ENCODE results near the gene GBX1.

Gene GBX1

DNA sequence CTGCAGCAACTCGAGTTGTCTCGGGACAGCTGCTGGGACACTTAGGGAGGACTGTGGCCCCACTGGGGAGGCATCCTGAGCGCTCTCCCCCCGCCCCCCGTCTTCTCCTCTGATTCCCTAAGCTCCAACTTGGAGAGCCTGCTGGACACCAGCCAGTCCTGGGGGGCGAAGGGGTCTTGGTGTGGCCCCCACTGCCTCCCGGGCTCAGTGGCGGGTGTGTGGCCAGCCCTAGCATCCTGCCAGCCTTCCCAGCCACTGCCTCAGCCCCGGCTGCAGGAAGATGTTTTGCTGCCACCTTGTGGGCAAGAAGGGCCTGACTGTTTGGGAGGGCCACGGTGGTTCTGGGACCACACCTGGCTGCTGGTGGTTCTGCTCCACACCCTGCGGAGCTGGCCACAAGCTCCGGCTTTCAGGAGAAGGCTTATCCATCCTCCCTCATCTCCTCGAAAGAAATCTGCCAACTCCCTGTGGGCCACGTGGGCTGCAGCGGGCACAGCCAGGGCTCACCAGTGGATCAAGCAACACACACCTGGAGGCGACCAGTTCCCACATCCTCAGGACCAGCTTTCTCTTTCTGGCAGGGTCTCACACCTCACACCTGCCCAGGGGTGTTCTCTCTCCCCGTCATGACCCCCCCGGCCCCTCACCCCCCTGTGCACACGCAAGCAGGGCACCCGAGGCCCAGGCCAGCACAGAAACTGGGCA is 56.4 kb downstream of the GBX1 start:
- DNase-seq = peak; percentile 61

DNA sequence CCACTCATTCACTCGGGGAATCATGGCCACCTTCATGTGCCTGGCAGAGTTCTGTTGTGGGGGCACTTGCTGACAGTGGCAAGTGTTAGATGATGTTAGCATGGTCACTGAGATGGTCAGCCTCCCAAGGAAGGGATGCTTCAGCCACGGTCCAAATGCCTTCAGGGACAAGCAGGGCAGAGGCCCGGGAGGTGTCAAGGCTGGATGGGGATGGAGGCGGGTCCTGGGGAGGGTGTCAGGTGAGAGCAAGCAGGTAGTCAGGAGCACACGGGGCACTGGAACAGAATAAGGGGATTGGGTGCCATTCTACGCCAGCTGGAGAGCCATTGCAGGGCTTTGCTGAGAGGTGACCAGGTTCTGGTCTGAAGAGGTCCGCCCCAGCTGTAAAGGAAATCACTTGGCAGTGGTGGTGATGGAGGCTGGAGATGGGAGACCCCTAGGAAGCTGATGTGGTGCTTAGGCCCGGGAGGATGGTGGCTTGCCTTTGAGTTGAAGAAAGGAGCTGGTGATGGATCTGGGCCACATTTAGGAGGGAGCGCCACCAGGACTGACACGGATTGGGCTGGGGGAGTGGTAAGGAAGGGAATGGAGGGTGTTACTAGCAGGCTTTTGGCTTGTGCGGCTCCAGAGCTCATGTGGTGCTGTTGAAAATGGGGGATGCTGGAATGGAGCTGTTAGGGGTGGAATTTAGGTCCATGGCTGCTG is 57.1 kb downstream of the GBX1 start:
- no peak for DNase-seq

DNA sequence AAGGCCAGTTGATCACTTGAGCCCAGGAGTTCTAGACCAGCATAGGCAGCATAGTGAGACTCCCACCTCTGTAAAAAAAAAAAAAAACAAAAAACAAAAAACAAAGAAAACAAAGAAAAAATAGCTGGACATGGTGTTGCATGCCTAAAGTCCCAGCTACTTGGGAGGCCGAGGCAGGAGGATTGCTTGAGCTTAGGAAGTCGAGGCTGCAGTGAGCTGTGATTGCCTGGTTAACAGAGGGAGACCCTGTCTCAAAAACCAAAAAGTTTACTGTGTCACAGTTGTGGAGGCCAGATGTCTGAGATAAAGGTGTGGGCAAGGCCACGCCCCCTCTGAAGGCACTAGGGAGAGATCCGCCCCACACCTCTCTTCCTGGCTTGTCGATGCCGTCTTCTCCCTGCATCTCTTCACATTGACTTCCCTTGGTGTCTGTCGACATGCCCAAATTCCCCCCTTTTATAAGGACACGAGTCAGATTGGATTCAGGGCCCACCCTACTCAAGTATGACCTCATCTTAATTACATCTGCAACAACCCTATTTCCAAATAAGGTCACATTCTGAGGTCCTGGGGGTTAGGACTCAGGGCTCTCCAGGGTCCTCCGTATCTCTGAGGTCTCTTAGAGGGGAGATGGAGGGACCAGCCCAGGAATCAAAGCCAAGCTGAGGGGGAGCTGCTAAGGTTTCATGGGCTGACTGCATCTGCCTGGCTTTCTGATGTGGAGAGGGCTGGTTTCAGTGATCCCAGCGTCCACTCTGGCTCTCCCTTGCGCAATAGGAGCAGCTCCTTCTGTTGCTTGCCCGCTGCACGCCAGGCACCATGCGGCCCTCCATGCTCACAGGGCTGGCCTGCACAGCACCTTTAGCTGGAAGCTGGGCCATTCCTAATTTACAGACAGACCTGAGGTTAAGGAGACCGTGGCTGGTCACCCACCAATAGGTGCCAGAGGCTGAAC is 58.1 kb downstream of the GBX1 start:
- no peak for DNase-seq

DNA sequence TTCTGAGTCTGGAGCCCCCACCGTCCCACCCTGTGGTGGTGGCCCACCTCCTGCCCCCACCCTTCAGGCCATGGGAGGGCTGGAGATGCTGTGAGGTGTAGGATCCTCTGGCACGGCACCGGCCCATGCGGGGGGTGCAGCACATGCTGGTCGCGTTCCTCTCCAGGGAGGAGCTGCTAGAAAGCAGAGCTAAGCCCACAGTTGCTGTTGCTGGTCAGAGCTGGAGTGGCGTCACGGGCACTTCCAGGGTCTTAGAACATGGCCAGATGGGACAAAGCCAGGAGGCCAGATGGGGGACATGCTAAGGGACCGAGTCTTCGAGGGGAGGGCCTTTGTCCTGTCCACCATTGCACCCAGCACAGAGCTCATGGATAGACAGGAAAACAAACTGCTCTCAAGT is 59.6 kb downstream of the GBX1 start:
- no peak for DNase-seq

- DNase-seq = no peak
These were observed 62.9 kb downstream of the GBX1 start for GRCh38 chr7:151104411-151105235.

GRCh38 chr7:151103973-151104372 is 63.5 kb downstream of the GBX1 start:
- no peak for DNase-seq

- DNase-seq = no peak
These were observed 64.5 kb downstream of the GBX1 start for GRCh38 chr7:151102991-151103390.

DNA sequence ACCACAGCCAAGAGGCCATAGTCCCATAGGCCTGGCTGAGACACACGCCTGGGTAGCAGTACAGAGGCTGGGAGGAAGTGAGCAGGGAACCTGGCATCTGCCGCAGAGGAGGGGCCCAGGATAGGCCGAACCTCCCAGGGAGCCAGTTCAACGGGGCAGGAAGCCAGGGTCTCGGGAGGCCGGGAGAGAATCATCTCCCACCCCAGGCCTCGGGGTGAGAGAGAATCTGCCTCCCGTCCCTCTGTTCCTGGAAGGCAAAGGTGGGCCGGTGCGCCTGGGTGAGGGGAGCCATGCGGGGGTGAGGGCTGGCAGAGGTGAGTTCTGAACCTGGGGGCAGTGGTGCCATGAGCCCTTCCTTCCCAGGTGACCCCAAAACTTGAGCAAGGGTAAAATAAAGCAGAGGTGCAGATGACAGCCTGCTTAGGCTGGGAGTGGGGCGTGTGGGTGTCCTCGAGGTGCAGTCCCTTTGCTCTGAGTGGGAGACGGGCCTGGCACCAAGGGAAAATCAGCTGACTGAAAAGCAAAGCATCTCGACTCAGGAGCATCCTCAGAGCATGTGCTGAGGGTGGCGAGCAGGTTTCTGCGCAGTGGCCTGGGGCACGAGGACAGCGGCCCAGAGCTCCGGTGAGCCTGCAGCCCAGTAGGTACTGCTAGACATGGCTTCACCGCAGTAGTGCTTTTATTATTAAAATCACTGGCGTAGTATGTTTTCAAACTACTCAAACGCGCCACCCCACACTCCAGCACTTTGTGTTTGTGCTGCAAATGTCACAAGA is 65.7 kb downstream of the GBX1 start:
- no peak for DNase-seq

DNA sequence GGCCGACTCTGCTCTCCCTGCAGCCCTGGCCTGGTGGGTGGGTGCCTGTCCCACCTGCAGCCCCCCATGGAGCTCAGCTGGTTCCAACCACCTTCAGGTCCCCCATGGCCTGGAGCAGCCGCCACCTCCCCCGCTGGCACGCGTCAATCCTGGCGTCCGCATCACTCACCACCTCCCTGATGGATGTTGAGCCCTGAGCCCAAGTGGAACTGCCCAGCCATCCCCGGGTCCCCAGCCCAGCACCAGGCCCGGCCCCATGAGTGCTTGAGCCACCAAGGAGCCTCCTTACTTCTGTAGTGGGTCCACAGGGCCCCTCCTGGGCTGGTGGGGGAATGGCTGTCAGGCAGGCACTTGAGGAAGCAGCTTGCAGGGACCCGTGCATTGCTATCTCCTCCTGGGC is 66.6 kb downstream of the GBX1 start:
- no peak for DNase-seq

DNA sequence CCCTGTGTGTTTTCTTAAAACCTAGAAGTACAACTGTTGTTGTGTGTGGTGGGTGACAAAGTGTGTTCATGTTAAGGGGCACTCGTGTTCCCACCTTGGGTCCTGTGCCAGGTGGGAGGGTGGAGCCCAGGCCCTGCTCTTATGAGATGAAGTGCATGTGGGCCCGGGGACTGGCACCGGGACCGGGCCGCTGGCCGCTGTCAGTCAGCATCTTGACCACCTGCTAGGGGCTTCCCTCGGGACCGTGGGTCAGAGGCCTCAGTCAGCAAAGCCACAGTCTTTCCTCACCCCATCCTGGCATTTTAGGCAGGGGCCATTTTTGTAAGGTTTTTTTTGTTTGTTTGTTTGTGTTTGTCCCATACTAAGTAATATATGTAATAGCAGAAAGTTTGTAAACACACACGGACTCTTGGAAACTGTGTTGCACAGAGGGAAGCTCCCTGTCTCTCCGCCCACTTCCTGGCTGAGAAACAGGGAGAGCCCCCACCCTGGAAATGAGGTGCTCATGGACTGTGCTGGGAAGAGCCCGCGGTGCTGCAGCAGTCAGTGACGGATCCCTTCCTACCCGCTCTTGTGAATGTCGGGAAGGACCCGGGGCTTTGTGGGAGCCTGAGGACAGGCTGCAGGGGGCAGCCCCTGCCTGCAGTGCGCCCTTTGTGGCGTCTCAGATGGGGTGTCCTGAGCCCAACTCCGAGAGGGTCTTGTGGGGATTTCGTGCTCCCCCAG is 67.8 kb downstream of the GBX1 start:
- DNase-seq = no peak
